Natural killer cell (primary cell): ENCODE measurements around the gene JDP2. TPM values are rescaled to one million over a fixed set of nuclear protein-coding genes. Genes with fewer than 3 reads are reported as not detected.

ENCODE experiments used
- ATAC-seq, 3 donors: fragments of 150-1000 bp in 2 of 3; fragments of 200-7000 bp in 1 of 3; cut with Tn5 transposase; 1 replicate in 1 of 3; 2 replicates in 2 of 3; pipeline ENCODE4 v1.10.0; 2021; ENCODE audit warnings: mild to moderate bottlenecking in 2 of 3, moderate library complexity in 2 of 3
- DNase-seq, 2 donors: peaks; one replicate each; pipeline versions ENCODE4 v3.0.0 to v3.0.0-alpha.2; 2013 to 2021; ENCODE audit warnings: mixed read lengths in 1 of 2
- H3K27ac ChIP-seq: one replicate; pipeline ENCODE4 v1.5.1; 2013; ENCODE audit warnings: mild to moderate bottlenecking, low read length
- H3K27me3 ChIP-seq: one replicate; pipeline ENCODE4 v1.6.1; 2013; ENCODE audit warnings: low read length; ENCODE audit not compliant: control insufficient read depth, insufficient read depth
- H3K36me3 ChIP-seq: one replicate; pipeline ENCODE4 v1.6.1; 2013; ENCODE audit warnings: low read length; ENCODE audit not compliant: control insufficient read depth, insufficient read depth
- H3K4me1 ChIP-seq: one replicate; pipeline ENCODE4 v1.6.1; 2013; ENCODE audit warnings: low read length; ENCODE audit not compliant: control insufficient read depth, insufficient read depth
- H3K4me3 ChIP-seq: one replicate; pipeline ENCODE4 v1.5.1; 2013; ENCODE audit warnings: low read length
- H3K9me3 ChIP-seq: one replicate; pipeline ENCODE4 v1.6.1; 2013; ENCODE audit warnings: low read length; ENCODE audit not compliant: control insufficient read depth, insufficient read depth
- H3K27ac Mint-ChIP-seq, 2 donors: one replicate each; pipeline ENCODE4 v1.8.0; 2022; ENCODE audit warnings: mild to moderate bottlenecking in 2 of 2, mixed read lengths in 2 of 2, moderate library complexity in 1 of 2
- H3K27me3 Mint-ChIP-seq, 2 donors: one replicate each; pipeline ENCODE4 v1.8.0; 2022; ENCODE audit warnings: low read depth in 2 of 2, mixed read lengths in 2 of 2
- H3K36me3 Mint-ChIP-seq: one replicate; pipeline ENCODE4 v1.8.0; 2022; ENCODE audit warnings: mixed read lengths
- H3K4me1 Mint-ChIP-seq, 2 donors: one replicate each; pipeline ENCODE4 v1.8.0; 2022; ENCODE audit warnings: mixed read lengths in 2 of 2
- H3K4me3 Mint-ChIP-seq: one replicate; pipeline ENCODE4 v1.8.0; 2022; ENCODE audit warnings: mild to moderate bottlenecking, moderate library complexity, mixed read lengths
- H3K9me3 Mint-ChIP-seq, 2 donors: one replicate each; pipeline ENCODE4 v1.8.0; 2022; ENCODE audit warnings: mixed read lengths in 2 of 2
- WGBS: methylation state at CpG from one replicate; pipeline ENCODE4 v1.1.7; 2013; ENCODE audit warnings: missing lambda C conversion rate; ENCODE audit not compliant: insufficient coverage; 5-methylcytosine and 5-hydroxymethylcytosine counted together
- intact Hi-C: fragments of 100-400 bp; cut with micrococcal nuclease; formaldehyde crosslinking; loops from one replicate; pipeline ENCODE4 v1.14.2; 2022
- total RNA-seq, 4 donors: library from RNA; stranded (reverse); fragments of 120-200 nt in 1 of 4; gene quantifications; one replicate each; pipeline versions ENCODE4 v1.2.3 to v1.2.4, GENCODE V29; 2013 to 2022
- TF ChIP-seq, protein P1 (sequence below): fragments of 200-600 bp; IDR thresholded peaks from one replicate; pipeline ENCODE4 v1.8.0; 2022; ENCODE audit warnings: antibody characterized with exemption

Gene JDP2
- total RNA-seq, 3 donors from 2014 or later (not counting 1 experiment from before 2014, with no cell fraction given): 1.9 to 10.5 (median 3.2) TPM

DNA sequence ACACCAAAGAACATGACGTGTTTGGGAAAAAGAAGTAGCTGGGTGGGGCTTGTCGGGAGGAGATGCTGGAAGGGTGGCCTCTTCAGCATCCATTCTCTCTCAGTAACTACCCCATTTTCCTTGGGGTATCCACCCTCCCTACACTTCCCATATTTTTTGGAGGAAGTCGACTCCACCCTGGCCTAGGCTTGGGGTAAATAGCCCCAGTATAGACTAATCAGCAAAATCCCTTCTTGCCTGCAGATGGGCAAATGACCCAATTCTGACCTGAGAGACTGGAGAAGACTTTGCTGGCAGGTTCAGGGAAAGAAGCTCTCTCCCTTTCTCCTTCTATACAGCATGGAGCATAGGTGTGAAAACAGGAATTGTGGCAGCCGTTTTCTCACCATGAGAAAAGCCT lies 28.5 kb upstream of the JDP2 start:
- 79% methylated on average over 4 of the region's 4 CpGs for WGBS
- H3K9me3 ChIP-seq: no peaks in the 10 kb centered on the region
- H3K27me3 Mint-ChIP-seq: peaks cover 0 to 20% of the 10 kb centered on the region in 2 donors
- no peak overlapping the region for H3K4me3 Mint-ChIP-seq
- no peak overlapping the region for H3K27ac ChIP-seq
- TF ChIP-seq, protein P1, sequence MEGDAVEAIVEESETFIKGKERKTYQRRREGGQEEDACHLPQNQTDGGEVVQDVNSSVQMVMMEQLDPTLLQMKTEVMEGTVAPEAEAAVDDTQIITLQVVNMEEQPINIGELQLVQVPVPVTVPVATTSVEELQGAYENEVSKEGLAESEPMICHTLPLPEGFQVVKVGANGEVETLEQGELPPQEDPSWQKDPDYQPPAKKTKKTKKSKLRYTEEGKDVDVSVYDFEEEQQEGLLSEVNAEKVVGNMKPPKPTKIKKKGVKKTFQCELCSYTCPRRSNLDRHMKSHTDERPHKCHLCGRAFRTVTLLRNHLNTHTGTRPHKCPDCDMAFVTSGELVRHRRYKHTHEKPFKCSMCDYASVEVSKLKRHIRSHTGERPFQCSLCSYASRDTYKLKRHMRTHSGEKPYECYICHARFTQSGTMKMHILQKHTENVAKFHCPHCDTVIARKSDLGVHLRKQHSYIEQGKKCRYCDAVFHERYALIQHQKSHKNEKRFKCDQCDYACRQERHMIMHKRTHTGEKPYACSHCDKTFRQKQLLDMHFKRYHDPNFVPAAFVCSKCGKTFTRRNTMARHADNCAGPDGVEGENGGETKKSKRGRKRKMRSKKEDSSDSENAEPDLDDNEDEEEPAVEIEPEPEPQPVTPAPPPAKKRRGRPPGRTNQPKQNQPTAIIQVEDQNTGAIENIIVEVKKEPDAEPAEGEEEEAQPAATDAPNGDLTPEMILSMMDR: no peak
- H3K27ac Mint-ChIP-seq: no peak overlapping the region
- peaks cover 6% of the 10 kb centered on the region for H3K4me1 ChIP-seq
- intact Hi-C loops: no loop called here
- DNase-seq (no peak), ATAC-seq (no peak)
- H3K4me1 Mint-ChIP-seq: no peaks in the 10 kb centered on the region
- no peaks in the 10 kb centered on the region for H3K9me3 Mint-ChIP-seq
- H3K4me3 ChIP-seq: no peak overlapping the region
- H3K36me3 ChIP-seq: no peaks in the 10 kb centered on the region
- H3K36me3 Mint-ChIP-seq: no peaks in the 10 kb centered on the region
- H3K27me3 ChIP-seq: no peaks in the 10 kb centered on the region

DNA sequence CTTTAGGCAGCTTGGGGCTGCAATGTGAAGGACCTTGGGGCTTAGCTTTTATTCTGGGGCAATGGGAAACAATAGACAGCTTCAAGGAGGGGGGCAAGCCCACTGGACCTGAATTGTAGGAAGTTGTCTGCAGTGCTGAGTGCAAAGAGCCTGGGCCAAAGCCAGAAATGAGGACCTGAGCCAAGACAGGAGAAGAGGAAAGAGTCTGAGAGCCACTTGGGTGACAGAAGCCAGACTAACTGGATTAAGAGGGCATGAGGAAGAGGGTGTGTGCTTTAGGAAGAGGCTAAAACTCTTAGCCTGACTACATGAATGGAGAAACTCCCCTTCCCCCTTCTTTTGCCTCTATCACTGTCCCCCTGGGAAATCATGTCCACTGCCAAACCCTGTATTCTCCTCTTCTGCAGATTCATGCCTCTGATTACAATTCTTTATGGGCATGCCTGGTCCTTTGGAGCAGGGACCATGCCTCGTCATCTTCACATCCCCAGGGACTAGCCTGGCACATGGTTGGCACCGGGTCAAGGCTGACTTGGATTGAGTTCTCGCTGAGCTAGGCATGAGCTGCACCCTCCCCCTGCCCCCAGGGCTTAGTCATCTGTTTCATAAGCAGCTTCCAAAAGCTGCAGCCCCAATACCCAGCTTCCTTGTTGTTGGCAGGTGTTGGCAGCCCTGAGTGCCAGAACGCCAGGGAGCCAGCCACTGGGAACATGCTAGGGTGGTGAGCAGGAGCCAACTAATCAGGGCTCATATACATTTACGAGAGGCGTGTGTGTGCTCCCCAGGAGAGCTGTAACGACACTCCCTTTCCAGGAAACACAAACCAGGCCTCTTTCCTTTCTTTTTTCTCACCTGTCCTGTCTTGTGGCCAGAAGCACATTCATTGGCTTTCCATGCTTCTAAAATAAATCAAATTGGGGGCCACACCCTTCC lies 27.7 kb upstream of the JDP2 start:
- Mint-ChIP-seq H3K4me3 (no peak overlapping the region), H3K36me3 (no peaks in the 10 kb centered on the region), H3K4me1 (no peaks in the 10 kb centered on the region), H3K27me3 (peaks cover 0 to 23% of the 10 kb centered on the region in 2 donors), H3K27ac (no peak overlapping the region), H3K9me3 (no peaks in the 10 kb centered on the region)
- 37% methylated on average over 7 of the region's 7 CpGs for WGBS
- Histone ChIP-seq H3K9me3 (no peaks in the 10 kb centered on the region), H3K27ac (no peak overlapping the region), H3K27me3 (no peaks in the 10 kb centered on the region), H3K4me3 (no peak overlapping the region), H3K36me3 (no peaks in the 10 kb centered on the region), H3K4me1 (peaks cover 6% of the 10 kb centered on the region)
- ATAC-seq (no peak), DNase-seq (no peak)
- TF ChIP-seq, protein P1: no peak
- intact Hi-C loops: no loop called here

DNA sequence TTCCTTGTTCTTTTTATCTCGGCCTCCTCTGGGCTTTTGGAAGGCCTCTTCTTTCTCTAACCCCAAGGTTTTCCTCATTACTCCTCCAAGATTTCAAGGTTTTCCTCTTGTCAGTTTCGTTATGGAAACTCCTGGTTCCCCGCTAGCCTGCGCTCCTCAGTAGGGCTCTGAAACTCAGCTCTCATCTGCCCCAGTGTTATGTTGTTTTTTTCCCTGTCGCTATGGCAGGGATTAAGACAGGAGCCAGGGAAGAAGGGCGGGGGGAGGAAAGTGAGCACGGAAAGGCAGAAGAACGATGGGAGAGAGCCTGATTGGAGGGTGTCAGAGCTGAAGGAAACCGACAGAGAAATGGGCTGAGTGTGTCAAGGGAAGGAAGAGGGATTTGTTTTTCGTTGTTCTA lies 26.5 kb upstream of the JDP2 start:
- H3K36me3 Mint-ChIP-seq: no peaks in the 10 kb centered on the region
- peaks cover 6% of the 10 kb centered on the region for H3K4me1 ChIP-seq

More for the DNA sequence above, 26.5 kb upstream of the JDP2 start:
- no peak overlapping the region for H3K4me3 ChIP-seq
- H3K9me3 ChIP-seq: no peaks in the 10 kb centered on the region
- no peak overlapping the region for H3K4me3 Mint-ChIP-seq
- intact Hi-C loops: no loop called here
- DNase-seq (no peak), ATAC-seq (no peak)
- H3K27ac Mint-ChIP-seq: no peak overlapping the region
- peaks cover 0 to 13% of the 10 kb centered on the region in 2 donors for H3K27me3 Mint-ChIP-seq
- WGBS: 89% methylated on average over 9 of the region's 10 CpGs
- H3K27ac ChIP-seq: no peak overlapping the region
- H3K4me1 Mint-ChIP-seq: no peaks in the 10 kb centered on the region
- H3K36me3 ChIP-seq: no peaks in the 10 kb centered on the region
- H3K27me3 ChIP-seq: no peaks in the 10 kb centered on the region
- TF ChIP-seq, protein P1: no peak
- no peaks in the 10 kb centered on the region for H3K9me3 Mint-ChIP-seq
